GM10266 (cell line): ENCODE data around the gene PLAC1.

Experiments
- DNase-seq: peaks from one replicate; pipeline ENCODE4 v3.0.0; 2012; ENCODE audit errors: extremely low spot score
- CTCF ChIP-seq: IDR thresholded peaks from 2 replicates; pipeline ENCODE4 v1.5.1; 2012; ENCODE audit warnings: mild to moderate bottlenecking, low read depth; ENCODE audit not compliant: control insufficient read depth, insufficient read depth; ENCODE audit errors: missing control alignments

The PLAC1 gene

GRCh38 chrX:134570509-134570846, 87.8 kb downstream of the PLAC1 start:
- no peak for TF ChIP-seq CTCF
- no peak for DNase-seq

- no peak for DNase-seq
- no peak for TF ChIP-seq CTCF
These were observed 89.0 kb downstream of the PLAC1 start for GRCh38 chrX:134569306-134569705.

GRCh38 chrX:134568285-134569016, 89.8 kb downstream of the PLAC1 start:
- TF ChIP-seq CTCF, result no peak
- no peak for DNase-seq

- no peak for TF ChIP-seq CTCF
- DNase-seq, result no peak
These were observed 91.8 kb downstream of the PLAC1 start for GRCh38 chrX:134566506-134566905.

- no peak for TF ChIP-seq CTCF
- DNase-seq, result no peak
These were observed 96.3 kb downstream of the PLAC1 start for GRCh38 chrX:134562002-134562401.

- no peak for TF ChIP-seq CTCF
These were observed 100.1 kb downstream of the PLAC1 start for GRCh38 chrX:134558133-134558532.

GRCh38 chrX:134554291-134554690, 104.0 kb downstream of the PLAC1 start:
- no peak for TF ChIP-seq CTCF

More at GRCh38 chrX:134558133-134558532, 100.1 kb downstream of the PLAC1 start:
- no peak for DNase-seq

More at GRCh38 chrX:134554291-134554690, 104.0 kb downstream of the PLAC1 start:
- DNase-seq, result no peak
